ENCODE results near the gene PLEKHM2.

The PLEKHM2 gene

GRCh38 chr1:15734296-15734695 is 50.2 kb downstream of the PLEKHM2 start:
- Histone ChIP-seq H3K9me3 (ENCODE audit: severe bottlenecking) (no peaks in the 10 kb centered on the region), H3K27ac (ENCODE audit: poor library complexity, severe bottlenecking) (no peak overlapping the region), H3K4me3 (ENCODE audit: severe bottlenecking) (no peak overlapping the region), H3K36me3 (ENCODE audit: low read depth) (peaks cover 29% of the 10 kb centered on the region), H3K4me1 (ENCODE audit: insufficient read depth, poor library complexity, severe bottlenecking) (no peaks in the 10 kb centered on the region), H3K27me3 (ENCODE audit: insufficient read depth, poor library complexity, severe bottlenecking) (no peaks in the 10 kb centered on the region)
- ATAC-seq (ENCODE audit: low read depth) (no peak), DNase-seq (ENCODE audit: low spot score) (no peak)
- TF ChIP-seq CTCF (IDR thresholded peaks at IDR 0.05; ENCODE audit: poor library complexity, severe bottlenecking) = no peak

DNA sequence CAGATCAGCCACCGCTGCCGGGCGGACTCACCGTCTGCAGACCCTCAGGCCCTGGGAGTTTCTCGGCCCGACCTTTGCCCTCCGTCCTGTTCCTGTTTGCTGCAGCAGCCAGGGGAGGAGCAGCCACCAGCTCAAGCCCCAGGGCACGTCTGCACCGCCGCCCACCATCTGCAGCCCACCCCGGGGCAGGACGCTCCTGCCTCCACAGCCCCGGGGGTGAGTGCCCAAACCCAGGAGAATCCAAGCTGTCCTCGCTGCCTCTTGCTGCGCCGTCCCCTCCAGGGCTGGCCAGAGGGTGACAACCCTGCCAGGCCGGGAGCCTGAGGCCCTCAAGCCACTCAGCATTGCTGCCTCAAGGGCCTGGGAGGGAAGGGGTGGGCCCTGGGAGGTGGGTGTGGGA is 50.8 kb downstream of the PLEKHM2 start:
- Histone ChIP-seq H3K36me3 (ENCODE audit: low read depth) (peaks cover 24% of the 10 kb centered on the region), H3K4me3 (ENCODE audit: severe bottlenecking) (no peak overlapping the region), H3K4me1 (ENCODE audit: insufficient read depth, poor library complexity, severe bottlenecking) (no peaks in the 10 kb centered on the region), H3K27me3 (ENCODE audit: insufficient read depth, poor library complexity, severe bottlenecking) (no peaks in the 10 kb centered on the region), H3K9me3 (ENCODE audit: severe bottlenecking) (no peaks in the 10 kb centered on the region), H3K27ac (ENCODE audit: poor library complexity, severe bottlenecking) (no peak overlapping the region)
- TF ChIP-seq CTCF (IDR thresholded peaks at IDR 0.05; ENCODE audit: poor library complexity, severe bottlenecking) = no peak
- no peak for ATAC-seq (ENCODE audit: low read depth)
- peak; percentile 60 for DNase-seq (ENCODE audit: low spot score)

- Histone ChIP-seq H3K4me3 (ENCODE audit: severe bottlenecking) (no peak overlapping the region), H3K27me3 (ENCODE audit: insufficient read depth, poor library complexity, severe bottlenecking) (no peaks in the 10 kb centered on the region), H3K27ac (ENCODE audit: poor library complexity, severe bottlenecking) (no peak overlapping the region), H3K4me1 (ENCODE audit: insufficient read depth, poor library complexity, severe bottlenecking) (no peaks in the 10 kb centered on the region), H3K36me3 (ENCODE audit: low read depth) (peaks cover 19% of the 10 kb centered on the region), H3K9me3 (ENCODE audit: severe bottlenecking) (no peaks in the 10 kb centered on the region)
- ATAC-seq (ENCODE audit: low read depth) (peak; percentile 7; the same call in 1 of the 3 replicates), DNase-seq (ENCODE audit: low spot score) (peak; percentile 47)
- no peak for TF ChIP-seq CTCF (IDR thresholded peaks at IDR 0.05; ENCODE audit: poor library complexity, severe bottlenecking)
Measured at GRCh38 chr1:15735304-15736037, 51.4 kb downstream of the PLEKHM2 start.

DNA sequence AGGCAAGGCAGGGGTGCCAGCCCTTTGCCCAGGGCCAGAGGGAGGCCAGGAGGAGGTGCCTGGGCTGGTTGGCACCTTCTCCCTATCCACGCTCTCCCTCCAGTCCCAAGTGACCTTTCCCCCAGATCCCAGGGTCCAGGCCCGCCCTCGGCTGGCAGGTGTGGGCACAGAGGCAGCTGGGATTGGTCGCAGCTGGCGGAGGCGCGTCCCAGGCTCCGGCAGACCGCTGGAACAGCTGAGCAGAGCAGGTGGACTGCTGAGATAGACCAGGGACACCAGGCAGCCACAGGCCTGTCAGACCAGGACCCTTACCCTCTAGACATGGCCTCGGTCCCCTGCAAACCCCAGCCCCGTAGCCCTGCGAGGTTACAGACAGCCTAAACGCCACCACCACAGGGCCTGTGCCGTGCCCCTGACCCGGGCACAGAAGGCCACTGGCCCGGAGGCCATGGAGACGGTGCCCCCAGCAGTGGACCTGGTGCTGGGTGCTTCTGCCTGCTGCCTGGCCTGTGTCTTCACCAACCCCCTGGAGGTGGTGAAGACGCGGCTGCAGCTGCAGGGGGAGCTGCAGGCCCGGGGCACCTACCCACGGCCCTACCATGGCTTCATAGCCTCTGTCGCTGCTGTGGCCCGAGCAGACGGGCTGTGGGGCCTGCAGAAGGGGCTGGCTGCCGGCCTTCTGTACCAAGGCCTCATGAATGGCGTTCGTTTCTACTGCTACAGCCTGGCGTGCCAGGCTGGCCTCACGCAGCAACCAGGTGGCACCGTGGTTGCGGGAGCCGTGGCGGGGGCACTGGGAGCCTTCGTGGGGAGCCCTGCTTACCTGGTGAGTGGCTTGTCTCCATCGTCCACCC is 52.1 kb downstream of the PLEKHM2 start, which contains the start of gene SLC25A34:
Gene SLC25A34, plus strand, starts transcription at position 221 of the 854 bp plus-strand sequence. Its CDS starts 228 bp downstream, at position 449.
- Histone ChIP-seq H3K36me3 (ENCODE audit: low read depth) (peaks cover 11% of the 10 kb centered on the region), H3K4me1 (ENCODE audit: insufficient read depth, poor library complexity, severe bottlenecking) (no peaks in the 10 kb centered on the region), H3K27me3 (ENCODE audit: insufficient read depth, poor library complexity, severe bottlenecking) (no peaks in the 10 kb centered on the region), H3K9me3 (ENCODE audit: severe bottlenecking) (no peaks in the 10 kb centered on the region), H3K4me3 (ENCODE audit: severe bottlenecking) (no peak within 1 kb of the TSS), H3K27ac (ENCODE audit: poor library complexity, severe bottlenecking) (no peak within 1 kb of the TSS)
- TF ChIP-seq CTCF (IDR thresholded peaks at IDR 0.05; ENCODE audit: poor library complexity, severe bottlenecking) = no peak
- DNase-seq (ENCODE audit: low spot score) (peak; percentile 65), ATAC-seq (ENCODE audit: low read depth) (peak; percentile 15)
